Activated CD4-positive, CD25-positive, alpha-beta regulatory T cell treated with anti-CD3 and anti-CD28 coated beads, Interleukin-2, amount 50 U/mL, for 24 hours (primary cell): ENCODE results near the gene DCTN1.
"Not testable (repeated sequence)": the region's sequence is repeated elsewhere in the genome, so short reads cannot be mapped to it uniquely, and the experiment has no call there.

ENCODE experiments used
- ATAC-seq, 2 donors: fragments of 150-1000 bp; cut with Tn5 transposase; one replicate each; pipeline ENCODE4 v1.10.0; 2021; ENCODE audit warnings: mild to moderate bottlenecking in 1 of 2, moderate library complexity in 1 of 2

Gene DCTN1

GRCh38 chr2:74379851-74380789 is at the start of gene DCTN1:
DCTN1 (minus strand) TSS chr2:74380311; CDS start chr2:74380037, 274 bp downstream.
- ATAC-seq = peak; percentile 44 to 70

GRCh38 chr2:74428675-74429074 is 48.6 kb upstream of the DCTN1 start:
- ATAC-seq = no peak

GRCh38 chr2:74427551-74427950 is 47.4 kb upstream of the DCTN1 start:
- ATAC-seq = no peak

GRCh38 chr2:74426181-74426758 is 46.2 kb upstream of the DCTN1 start:
- no peak for ATAC-seq

- no peak for ATAC-seq
Measured at GRCh38 chr2:74425523-74425922, 45.4 kb upstream of the DCTN1 start.

- ATAC-seq = no peak
Measured at GRCh38 chr2:74424995-74425406, 44.9 kb upstream of the DCTN1 start.

- ATAC-seq = no peak
Measured at GRCh38 chr2:74424139-74424992, 44.3 kb upstream of the DCTN1 start.

- ATAC-seq = no peak
Measured at GRCh38 chr2:74423231-74424095, 43.4 kb upstream of the DCTN1 start.

GRCh38 chr2:74421221-74421870 is 41.2 kb upstream of the DCTN1 start, which contains the start of the genes C2orf81 and WDR54:
C2orf81 (minus strand) TSS chr2:74421619; CDS start chr2:74421560, 59 bp downstream.
WDR54 (plus strand) TSS chr2:74421730; CDS start chr2:74422154, 424 bp downstream.
- ATAC-seq = peak; percentile 97

- ATAC-seq = not testable (repeated sequence)
Measured at GRCh38 chr2:74420443-74421103, 40.5 kb upstream of the DCTN1 start.

- ATAC-seq = no peak
Measured at GRCh38 chr2:74420006-74420405, 39.9 kb upstream of the DCTN1 start.

- no peak for ATAC-seq
Measured at GRCh38 chr2:74419345-74419744, 39.2 kb upstream of the DCTN1 start.

GRCh38 chr2:74418312-74418711 is 38.2 kb upstream of the DCTN1 start:
- no peak for ATAC-seq

GRCh38 chr2:74417763-74418162 is 37.7 kb upstream of the DCTN1 start:
- no peak for ATAC-seq

- ATAC-seq = no peak
Measured at GRCh38 chr2:74417197-74417596, 37.1 kb upstream of the DCTN1 start.

- ATAC-seq = no peak
Measured at GRCh38 chr2:74416778-74417177, 36.7 kb upstream of the DCTN1 start.

- no peak for ATAC-seq
Measured at GRCh38 chr2:74415762-74416395, 35.8 kb upstream of the DCTN1 start.

GRCh38 chr2:74414881-74415761 is 35.0 kb upstream of the DCTN1 start:
- peak; percentile 40 to 44 for ATAC-seq

GRCh38 chr2:74414441-74414840 is 34.3 kb upstream of the DCTN1 start:
- no peak for ATAC-seq
